CD4-positive, alpha-beta T cell treated with Interleukin-15 for 4 hours (primary cell): Measurements from ENCODE around the gene TAMALIN.
A peak's percentile ranks its signal among the peaks of the same experiment; 100 is the strongest.

Source experiments
- DNase-seq: peaks from one replicate; pipeline ENCODE4 v3.0.0-alpha.2; 2020; ENCODE audit warnings: low spot score

TAMALIN gene

GRCh38 chr12:51984657-51985056 lies 22.1 kb upstream of the TAMALIN start:
- no peak for DNase-seq

GRCh38 chr12:51985154-51985835 lies 21.5 kb upstream of the TAMALIN start:
- no peak for DNase-seq

DNA sequence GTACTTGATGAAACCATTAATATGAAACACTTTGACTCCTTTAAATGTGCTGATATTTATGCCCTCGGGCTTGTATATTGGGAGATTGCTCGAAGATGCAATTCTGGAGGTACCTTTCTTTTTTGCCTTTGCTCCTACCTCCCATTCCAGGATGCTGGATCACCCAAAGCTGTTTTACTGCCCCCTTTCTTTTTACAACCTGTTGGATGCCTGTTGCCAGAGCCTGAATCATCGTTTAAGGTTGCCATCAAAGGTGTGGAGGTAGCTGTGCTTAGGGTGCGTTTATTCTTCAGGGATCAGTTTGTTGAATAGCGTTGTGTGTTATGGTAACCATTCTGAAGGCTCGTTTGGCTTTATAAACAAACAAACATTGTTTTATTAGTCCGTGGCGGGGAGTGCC lies 19.9 kb upstream of the TAMALIN start:
- DNase-seq = no peak

DNA sequence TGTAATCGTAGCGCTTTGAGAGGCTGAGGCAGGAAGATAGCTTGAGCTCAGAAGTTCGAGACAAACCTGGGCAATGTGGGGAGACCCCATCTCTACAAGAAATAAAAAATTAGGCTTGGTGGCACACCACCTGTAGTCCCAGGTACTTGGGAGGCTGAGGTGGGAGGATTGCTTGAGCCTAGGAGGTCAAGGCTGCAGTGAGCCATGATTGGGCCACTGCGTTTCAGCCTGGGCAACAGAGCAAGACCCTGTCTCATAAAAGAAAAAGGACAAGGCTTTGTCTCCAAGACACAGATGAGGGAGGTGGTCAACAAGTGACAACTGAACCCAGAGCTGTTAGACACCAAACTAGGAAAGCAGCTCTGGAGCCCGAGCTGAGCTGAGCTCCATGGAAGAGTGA lies 14.5 kb upstream of the TAMALIN start:
- no peak for DNase-seq

DNA sequence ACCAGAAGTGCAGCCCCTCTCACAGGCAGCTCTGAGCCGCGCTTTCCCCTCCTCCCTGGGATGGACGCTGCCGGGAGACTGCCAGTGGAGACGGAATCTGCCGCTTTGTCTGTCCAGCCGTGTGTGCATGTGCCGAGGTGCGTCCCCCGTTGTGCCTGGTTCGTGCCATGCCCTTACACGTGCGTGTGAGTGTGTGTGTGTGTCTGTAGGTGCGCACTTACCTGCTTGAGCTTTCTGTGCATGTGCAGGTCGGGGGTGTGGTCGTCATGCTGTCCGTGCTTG lies 12.3 kb upstream of the TAMALIN start:
- no peak for DNase-seq

DNA sequence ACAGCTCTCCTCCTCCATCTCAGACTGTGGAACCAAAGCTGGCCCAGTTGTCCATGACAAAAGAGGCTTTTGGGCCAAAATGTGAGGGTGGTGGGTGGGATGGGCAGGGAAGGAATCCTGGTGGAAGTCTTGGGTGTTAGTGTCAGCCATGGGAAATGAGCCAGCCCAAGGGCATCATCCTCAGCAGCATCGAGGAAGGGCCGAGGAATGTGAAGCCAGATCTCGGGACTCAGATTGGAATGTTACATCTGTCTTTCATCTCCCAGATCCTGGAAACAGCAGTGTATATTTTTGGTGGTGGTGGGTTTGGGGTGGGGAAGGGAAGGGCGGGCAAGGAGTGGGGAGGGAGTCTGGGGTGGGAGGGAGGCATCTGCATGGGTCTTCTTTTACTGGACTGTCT lies 11.8 kb upstream of the TAMALIN start:
- DNase-seq = no peak

GRCh38 chr12:51997136-51997535 lies 9.6 kb upstream of the TAMALIN start:
- DNase-seq = no peak

DNA sequence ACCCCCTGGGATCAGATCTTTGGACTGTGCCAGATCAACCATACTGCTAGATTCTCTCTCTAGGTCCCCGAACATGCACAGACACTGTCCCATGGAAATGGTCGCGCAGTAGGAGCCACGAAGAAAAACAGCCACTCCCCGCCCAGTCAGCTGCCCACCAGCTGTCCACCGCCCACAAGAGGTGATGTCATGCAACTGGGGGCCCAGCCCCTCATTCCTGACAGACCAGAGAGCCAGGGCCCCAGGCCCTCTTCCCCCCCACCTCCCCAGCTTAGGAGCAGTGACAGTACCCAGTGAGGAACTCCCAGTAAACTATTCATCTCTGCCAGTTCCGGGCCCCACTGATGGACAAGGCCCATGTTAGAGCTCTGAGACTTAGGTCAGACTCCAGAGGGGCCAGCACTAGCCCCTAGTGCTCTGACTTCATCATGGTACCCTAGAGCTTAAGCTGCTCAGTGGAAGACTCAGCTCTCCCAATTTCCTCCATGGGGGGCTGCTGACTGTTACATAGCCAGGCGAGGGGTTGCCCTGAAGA lies 3.7 kb upstream of the TAMALIN start:
- DNase-seq = no peak

- no peak for DNase-seq
Observed at GRCh38 chr12:52003591-52003990, 3.2 kb upstream of the TAMALIN start.

DNA sequence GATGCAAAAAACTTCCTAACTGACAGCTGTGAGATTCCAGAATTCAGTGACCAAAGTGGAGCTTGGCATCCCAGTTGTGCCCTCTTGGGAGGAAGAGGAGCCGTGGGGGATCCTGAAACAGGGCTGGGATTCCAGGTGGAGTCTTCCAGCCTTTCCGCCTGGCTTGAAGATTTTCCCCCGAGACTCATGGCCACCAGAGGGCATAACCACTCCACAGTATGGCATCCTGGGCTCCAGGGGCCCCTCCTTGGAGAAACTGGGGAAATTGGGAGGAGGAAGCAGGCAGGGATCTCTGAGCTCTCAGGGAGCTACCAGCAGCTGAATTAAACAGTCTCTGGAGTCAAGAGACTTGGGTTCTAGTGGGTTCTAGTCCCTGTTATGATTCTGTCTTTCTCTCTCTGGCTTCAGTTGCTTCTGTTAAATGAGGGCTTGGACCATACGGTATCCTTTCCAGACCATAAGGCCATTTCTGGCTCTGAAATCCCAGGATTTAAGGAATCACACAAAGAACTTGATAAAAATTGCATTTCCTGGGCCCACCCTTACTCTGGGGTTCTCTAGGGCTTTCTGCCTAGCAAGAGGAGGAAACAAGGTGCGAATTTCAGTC lies 2.6 kb upstream of the TAMALIN start:
- DNase-seq = no peak

DNA sequence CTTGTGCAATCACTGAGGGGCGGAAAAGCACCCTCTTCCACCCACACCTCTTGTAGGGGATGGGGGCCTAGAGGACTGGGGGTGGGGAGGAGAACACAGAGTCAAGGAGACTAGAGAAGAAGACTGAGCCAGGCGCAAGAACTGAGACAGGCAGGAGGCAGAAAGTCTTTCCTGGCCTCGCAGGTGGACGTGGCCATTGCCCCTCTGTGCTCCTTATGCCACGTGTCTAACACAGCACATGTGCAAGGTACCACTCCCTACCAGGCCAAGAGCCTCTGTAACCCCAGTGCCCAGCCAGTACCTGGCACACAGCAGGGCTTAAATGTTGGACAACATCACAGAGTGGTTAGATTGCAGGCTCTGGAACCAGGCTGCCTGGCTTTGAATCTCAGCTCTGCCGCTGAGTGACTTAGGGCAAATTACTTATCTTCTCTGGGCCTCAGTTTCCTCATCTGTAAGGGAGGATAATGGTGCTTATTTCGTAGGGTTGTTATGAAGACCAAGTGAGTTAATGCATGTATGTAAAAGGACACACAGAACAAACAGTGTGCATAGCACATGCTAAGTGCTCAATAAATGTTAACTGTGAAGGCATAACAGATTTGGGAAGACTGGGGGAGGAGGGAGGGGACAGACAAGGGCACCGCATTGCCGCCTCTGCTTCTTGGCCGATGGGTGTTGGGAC lies 1.4 kb upstream of the TAMALIN start:
- DNase-seq = no peak

DNA sequence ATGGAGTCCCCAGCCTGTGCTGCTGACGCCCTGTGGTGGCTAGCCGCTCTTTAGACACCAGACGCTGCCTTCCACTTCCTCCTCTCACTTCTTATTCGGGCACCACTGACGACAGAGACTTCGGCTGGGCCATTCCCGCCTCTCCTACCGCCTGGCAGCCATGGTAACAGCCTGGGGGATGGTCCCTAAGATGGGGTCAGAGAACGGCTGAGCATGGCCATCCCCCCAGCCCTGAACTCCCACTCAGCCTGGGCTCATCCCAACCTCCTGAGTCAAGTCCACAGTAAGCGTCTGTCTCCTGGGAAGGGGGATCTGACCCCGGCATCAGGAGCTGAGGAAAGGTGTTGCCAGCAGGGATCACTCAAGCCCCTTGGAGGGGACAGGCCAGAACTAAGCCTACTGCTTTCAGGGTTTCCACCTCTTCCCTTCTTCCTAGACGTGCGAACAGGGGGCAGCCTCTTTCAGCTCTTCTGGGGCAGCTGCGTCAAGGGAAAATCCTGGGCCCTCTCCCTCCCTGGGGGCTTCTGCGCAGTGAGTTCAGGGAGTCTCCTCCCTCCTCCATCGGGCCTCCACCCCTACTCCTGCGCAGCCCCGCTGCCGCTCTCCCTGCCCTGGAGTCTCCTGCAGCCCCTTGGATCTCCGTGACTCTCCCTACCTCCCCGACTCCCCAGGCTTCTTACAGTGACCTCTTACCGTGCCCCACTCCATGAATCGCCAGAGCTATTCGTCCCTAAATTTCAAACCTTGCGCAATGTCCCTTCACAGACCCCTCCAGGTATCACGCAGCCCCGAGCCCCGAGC lies 643 bp upstream of the TAMALIN start:
- DNase-seq = no peak

DNA sequence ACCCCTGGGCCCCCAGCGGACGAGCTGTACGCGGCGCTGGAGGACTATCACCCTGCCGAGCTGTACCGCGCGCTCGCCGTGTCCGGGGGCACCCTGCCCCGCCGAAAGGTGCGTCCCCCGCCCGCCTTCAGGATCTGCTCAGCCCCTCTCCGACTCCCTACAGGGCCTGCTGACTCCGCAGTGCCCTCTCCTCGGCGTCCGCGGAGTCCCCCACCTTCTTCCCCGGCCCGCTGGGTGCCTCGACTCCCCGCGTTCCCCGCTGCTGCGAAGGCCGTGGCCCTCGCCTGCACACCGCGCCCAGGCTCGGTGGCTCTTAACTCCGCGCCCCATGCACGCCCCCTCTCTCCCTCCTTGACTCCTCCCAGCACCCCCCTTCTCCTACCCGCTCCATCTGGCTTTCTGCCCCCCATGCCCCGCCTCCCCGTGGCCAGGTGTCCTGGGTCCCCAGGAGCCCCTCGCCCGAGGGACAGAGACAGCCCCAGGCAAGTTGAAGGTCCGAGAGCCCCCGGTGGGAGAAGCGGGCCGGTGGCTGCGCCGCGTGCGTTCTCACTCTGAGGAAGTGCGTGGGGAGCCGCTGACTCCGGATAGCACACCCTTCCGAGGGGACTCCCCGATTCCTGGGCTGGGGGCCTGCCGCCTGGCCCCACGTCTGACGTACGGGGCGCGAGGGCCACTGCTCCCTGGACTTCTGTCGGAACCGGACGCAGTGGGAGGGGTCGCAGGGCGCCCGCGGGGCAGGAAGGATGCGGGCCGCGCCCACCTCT lies 594 bp downstream of the TAMALIN start:
- DNase-seq = peak; percentile 30

- no peak for DNase-seq
Observed at GRCh38 chr12:52007982-52008510, 1.3 kb downstream of the TAMALIN start.

DNA sequence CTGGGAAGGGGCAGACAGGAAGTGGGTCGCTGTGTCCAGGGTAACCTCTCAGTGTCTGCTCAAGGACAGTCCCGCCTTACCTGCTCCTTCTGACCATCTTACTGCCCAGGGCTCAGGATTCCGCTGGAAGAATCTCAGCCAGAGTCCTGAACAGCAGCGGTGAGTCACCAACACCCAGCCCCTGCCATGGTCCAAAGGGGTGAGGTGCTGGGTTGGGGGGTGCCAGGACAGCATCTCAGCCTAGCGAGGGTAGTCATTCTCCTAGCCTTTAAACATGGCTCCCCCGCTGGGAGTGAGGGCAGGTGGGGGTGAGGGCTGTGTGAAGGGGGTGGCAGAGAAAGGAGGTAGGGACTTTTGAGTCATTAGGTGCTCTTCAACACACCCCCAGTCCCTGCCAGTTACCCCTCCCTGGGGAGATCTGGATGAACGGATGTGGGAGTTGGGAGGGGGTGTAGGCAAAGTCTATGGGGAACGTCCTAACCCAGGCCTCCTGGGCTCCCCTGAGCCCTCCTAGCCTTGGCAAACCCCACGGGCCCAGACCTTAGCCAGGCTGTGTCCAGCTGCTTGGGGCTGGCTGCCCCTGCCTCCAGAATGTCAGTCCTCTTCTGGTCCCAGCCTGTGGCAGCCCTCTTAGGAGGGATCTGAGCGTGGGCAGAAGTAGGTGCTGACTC lies 2.5 kb downstream of the TAMALIN start:
- DNase-seq = no peak

GRCh38 chr12:52010152-52010622 lies 3.4 kb downstream of the TAMALIN start:
- no peak for DNase-seq

- DNase-seq = no peak
Observed at GRCh38 chr12:52010692-52011601, 4.2 kb downstream of the TAMALIN start.

DNA sequence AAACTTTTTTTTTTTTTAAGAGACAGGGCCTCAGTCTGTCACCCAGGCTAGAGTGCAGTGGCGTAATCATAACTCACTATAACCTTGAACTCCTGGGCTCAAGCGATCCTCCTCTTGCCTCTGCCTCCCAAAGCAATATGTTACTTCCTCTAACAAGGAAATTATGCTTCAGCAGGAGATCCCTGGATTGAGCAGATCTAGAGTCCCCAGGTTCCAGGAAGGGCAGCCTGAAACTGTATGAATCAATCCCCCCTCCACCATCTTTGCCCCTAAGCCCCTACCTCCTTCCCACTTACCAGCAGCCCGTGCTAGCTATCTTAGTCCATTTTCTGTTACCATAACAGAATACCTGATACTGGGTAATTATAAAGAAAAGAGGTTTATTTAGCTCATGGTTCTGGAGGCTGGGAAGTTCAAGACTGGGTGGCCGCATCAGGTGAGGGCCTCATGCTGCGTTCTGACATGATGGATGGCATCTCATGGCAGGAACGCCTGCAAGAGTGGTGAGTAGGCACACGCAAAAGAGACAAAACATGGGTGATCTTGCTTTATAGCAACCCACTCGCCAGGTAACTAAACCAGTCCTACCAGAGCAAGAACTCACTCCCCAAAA lies 5.0 kb downstream of the TAMALIN start:
- DNase-seq = no peak

- no peak for DNase-seq
Observed at GRCh38 chr12:52013626-52014310, 7.0 kb downstream of the TAMALIN start.
